Measurements from ENCODE around the gene MINDY1. TPM values are rescaled to one million over a fixed set of nuclear protein-coding genes. Genes with fewer than 3 reads are reported as not detected.

The MINDY1 gene
- total and polyA plus RNA-seq, 2 donors (not counting 1 experiment from before 2014, with no cell fraction given): 7.6 to 16.1 TPM

GRCh38 chr1:151003180-151003579 lies 3.5 kb downstream of the MINDY1 start:
- no peak overlapping the region for H3K9ac ChIP-seq (ENCODE audit: low read length)
- no peak overlapping the region for H3K4me3 Mint-ChIP-seq
- POLR2A ChIA-PET: no interaction called here

GRCh38 chr1:151002611-151003010 lies 4.1 kb downstream of the MINDY1 start:
- Mint-ChIP-seq H3K4me3 (no peak overlapping the region), H3K4me1 (peaks cover 43% of the 10 kb centered on the region), H3K9me3 (ENCODE audit: insufficient read depth) (no peaks in the 10 kb centered on the region), H3K27me3 (no peaks in the 10 kb centered on the region), H3K27ac (no peak overlapping the region)
- CTCF ChIA-PET: interaction anchor here (0.7 to 1.8 kb wide), 2 partner anchors 21 to 22 kb away, joined by 3 to 6 read pairs; partner anchors contain the start of gene ANXA9
- no peak for ATAC-seq (ENCODE audit: low read depth)
- H2AFZ ChIP-seq (ENCODE audit: insufficient read depth, low read depth, low read length, poor library complexity, severe bottlenecking): no peak overlapping the region
- peak overlapping the region in 1 of 5 experiments; percentile 52 for H3K4me3 ChIP-seq (ENCODE audit: control extremely low read depth in 1 of 5, extremely low read depth in 1 of 5, insufficient read depth in 1 of 5, low read depth in 2 of 5, low read length in 4 of 5)
- DNase-seq: no peak
- TF ChIP-seq EZH2 (IDR thresholded peaks at IDR 0.05; ENCODE audit: borderline replicate concordance, insufficient read depth, low read depth, low read length, poor library complexity, severe bottlenecking) (no peak), CTCF (IDR thresholded peaks at IDR 0.05) (no peak)
- intact Hi-C loops (cut with micrococcal nuclease): no loop called here
- no peak overlapping the region for H3K9ac ChIP-seq (ENCODE audit: low read length)
- 100% methylated on average over 2 of the region's 2 CpGs for WGBS (ENCODE audit: insufficient coverage)
- H3K36me3 ChIP-seq (replicated peaks in 1 of 2; ENCODE audit: control extremely low read depth in 1 of 2, control insufficient read depth in 1 of 2, extremely low read depth in 1 of 2, insufficient read depth in 2 of 2, low read length in 1 of 2): peaks cover under 1 to 7% of the 10 kb centered on the region in 2 experiments
- H3K27me3 ChIP-seq (replicated peaks in 1 of 4; ENCODE audit: control extremely low read depth in 1 of 4, control insufficient read depth in 3 of 4, insufficient read depth in 4 of 4, low read length in 3 of 4): no peaks in the 10 kb centered on the region
- H3K4me2 ChIP-seq (replicated peaks; ENCODE audit: low read depth, low read length, poor library complexity, severe bottlenecking): no peak overlapping the region
- no peaks in the 10 kb centered on the region for H4K20me1 ChIP-seq (ENCODE audit: control insufficient read depth, insufficient read depth, low read length, poor library complexity, severe bottlenecking)
- POLR2A ChIA-PET: no interaction called here
- H3K9me3 ChIP-seq (ENCODE audit: control extremely low read depth in 1 of 3, control insufficient read depth in 2 of 3, insufficient read depth in 1 of 3, low read length in 2 of 3): no peaks in the 10 kb centered on the region
- H3K27ac ChIP-seq (ENCODE audit: low read length in 2 of 2): no peak overlapping the region
- peaks cover 18% of the 10 kb centered on the region for H3K79me2 ChIP-seq (ENCODE audit: control insufficient read depth, insufficient read depth, low read length)
- peaks cover 28 to 45% of the 10 kb centered on the region in 2 donors for H3K4me1 ChIP-seq (ENCODE audit: control insufficient read depth in 2 of 2, insufficient read depth in 2 of 2, low read length in 2 of 2)

More at GRCh38 chr1:151003180-151003579, 3.5 kb downstream of the MINDY1 start:
- Histone ChIP-seq H3K4me2 (replicated peaks; ENCODE audit: low read depth, low read length, poor library complexity, severe bottlenecking) (peak overlapping the region; percentile 36), H4K20me1 (ENCODE audit: control insufficient read depth, insufficient read depth, low read length, poor library complexity, severe bottlenecking) (no peaks in the 10 kb centered on the region), H2AFZ (ENCODE audit: insufficient read depth, low read depth, low read length, poor library complexity, severe bottlenecking) (no peak overlapping the region), H3K79me2 (ENCODE audit: control insufficient read depth, insufficient read depth, low read length) (peaks cover 18% of the 10 kb centered on the region), H3K4me1 (ENCODE audit: control insufficient read depth in 2 of 2, insufficient read depth in 2 of 2, low read length in 2 of 2) (peaks cover 31 to 49% of the 10 kb centered on the region in 2 donors), H3K27ac (ENCODE audit: low read length in 2 of 2) (no peak overlapping the region), H3K4me3 (ENCODE audit: control extremely low read depth in 1 of 5, extremely low read depth in 1 of 5, insufficient read depth in 1 of 5, low read depth in 2 of 5, low read length in 4 of 5) (peak overlapping the region in 1 of 5 experiments; percentile 52), H3K36me3 (replicated peaks in 1 of 2; ENCODE audit: control extremely low read depth in 1 of 2, control insufficient read depth in 1 of 2, extremely low read depth in 1 of 2, insufficient read depth in 2 of 2, low read length in 1 of 2) (peaks cover 0 to 3% of the 10 kb centered on the region in 2 experiments), H3K9me3 (ENCODE audit: control extremely low read depth in 1 of 3, control insufficient read depth in 2 of 3, insufficient read depth in 1 of 3, low read length in 2 of 3) (no peaks in the 10 kb centered on the region), H3K27me3 (replicated peaks in 1 of 4; ENCODE audit: control extremely low read depth in 1 of 4, control insufficient read depth in 3 of 4, insufficient read depth in 4 of 4, low read length in 3 of 4) (no peaks in the 10 kb centered on the region)
- Mint-ChIP-seq H3K9me3 (ENCODE audit: insufficient read depth) (no peaks in the 10 kb centered on the region), H3K27me3 (no peaks in the 10 kb centered on the region), H3K27ac (no peak overlapping the region), H3K4me1 (peaks cover 49% of the 10 kb centered on the region)
- intact Hi-C loops (cut with micrococcal nuclease): no loop called here
- TF ChIP-seq EZH2 (IDR thresholded peaks at IDR 0.05; ENCODE audit: borderline replicate concordance, insufficient read depth, low read depth, low read length, poor library complexity, severe bottlenecking) (no peak), CTCF (IDR thresholded peaks at IDR 0.05) (no peak)
- DNase-seq: no peak
- ATAC-seq (ENCODE audit: low read depth): no peak
- CTCF ChIA-PET: interaction anchor here (0.7 to 1.3 kb wide), 3 partner anchors 22 to 46 kb away, joined by 3 read pairs; partner anchors contain the start of gene ANXA9

Measured in B cell (primary cell).